ENCODE measurements around the gene H3-3A.

- TF ChIP-seq CTCF (conservative IDR thresholded peaks at IDR 0.05) (no peak), ZFX (IDR thresholded peaks at IDR 0.05) (no peak)
These were observed 1.3 kb upstream of the H3-3A start for GRCh38 chr1:226061068-226061840.

Data from C4-2B (cell line).